ENCODE measurements around the gene CDH2. TPM values are rescaled to one million over a fixed set of nuclear protein-coding genes. Genes with fewer than 3 reads are reported as not detected.

CDH2 gene
- total RNA-seq, 4 donors from 2014 or later: 0.50 to 2.0 (median 1.4) TPM

- no peak for TF ChIP-seq CTCF (IDR thresholded peaks at IDR 0.05)
- DNase-seq (ENCODE audit: low spot score) (no peak), ATAC-seq (ENCODE audit: low FRiP score) (no peak)
These were observed 222.7 kb downstream of the CDH2 start for GRCh38 chr18:27954226-27954625.

- TF ChIP-seq CTCF (IDR thresholded peaks at IDR 0.05): no peak
- ATAC-seq (ENCODE audit: low FRiP score) (no peak), DNase-seq (ENCODE audit: low spot score) (no peak)
These were observed 224.2 kb downstream of the CDH2 start for GRCh38 chr18:27952741-27953140.

GRCh38 chr18:27950648-27951228 lies 226.2 kb downstream of the CDH2 start:
- DNase-seq (ENCODE audit: low spot score) (no peak), ATAC-seq (ENCODE audit: low FRiP score) (no peak)
- no peak for TF ChIP-seq CTCF (IDR thresholded peaks at IDR 0.05)

GRCh38 chr18:27948986-27949385 lies 227.9 kb downstream of the CDH2 start:
- no peak for TF ChIP-seq CTCF (IDR thresholded peaks at IDR 0.05)
- no peak for ATAC-seq (ENCODE audit: low FRiP score)
- DNase-seq (ENCODE audit: low spot score): no peak

- ATAC-seq (ENCODE audit: low FRiP score): no peak
- no peak for DNase-seq (ENCODE audit: low spot score)
- TF ChIP-seq CTCF (IDR thresholded peaks at IDR 0.05): no peak
These were observed 234.2 kb downstream of the CDH2 start for GRCh38 chr18:27942706-27943105.

GRCh38 chr18:27931535-27931934 lies 245.4 kb downstream of the CDH2 start:
- no peak for TF ChIP-seq CTCF (IDR thresholded peaks at IDR 0.05)
- no peak for ATAC-seq (ENCODE audit: low FRiP score)
- no peak for DNase-seq (ENCODE audit: low spot score)

- TF ChIP-seq CTCF (IDR thresholded peaks at IDR 0.05): no peak
- no peak for DNase-seq (ENCODE audit: low spot score)
- ATAC-seq (ENCODE audit: low FRiP score): no peak
These were observed 254.2 kb downstream of the CDH2 start for GRCh38 chr18:27922780-27923179.
